ENCODE data around the gene WWOX. TPM values are rescaled to one million over a fixed set of nuclear protein-coding genes. Genes with fewer than 3 reads are reported as not detected.

Gene WWOX
- total and polyA plus RNA-seq, 2 of the 13 experiments (the other 11 are each of a cell fraction or from before 2014, with no cell fraction given), result 9.1 to 37.4 TPM

DNA sequence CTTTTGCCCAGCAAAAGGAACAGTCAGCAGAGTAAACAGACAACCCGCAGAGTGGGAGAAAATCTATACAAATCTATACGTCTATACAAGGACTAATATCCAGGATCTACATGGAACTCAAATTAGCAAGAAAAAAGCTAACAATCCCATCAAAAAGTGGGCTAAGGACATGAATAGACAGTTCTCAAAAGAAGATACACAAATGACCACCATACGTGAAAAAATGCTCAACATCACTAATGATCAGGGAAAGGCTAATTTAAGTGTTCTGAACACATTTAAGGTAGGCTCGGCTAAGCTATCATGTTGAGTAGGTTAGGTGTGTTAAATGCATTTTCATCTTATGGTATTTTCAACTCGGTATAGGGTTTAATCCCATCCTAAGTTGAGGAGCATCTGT is 598.0 kb downstream of the WWOX start (continued):
- TF ChIP-seq, protein P1, sequence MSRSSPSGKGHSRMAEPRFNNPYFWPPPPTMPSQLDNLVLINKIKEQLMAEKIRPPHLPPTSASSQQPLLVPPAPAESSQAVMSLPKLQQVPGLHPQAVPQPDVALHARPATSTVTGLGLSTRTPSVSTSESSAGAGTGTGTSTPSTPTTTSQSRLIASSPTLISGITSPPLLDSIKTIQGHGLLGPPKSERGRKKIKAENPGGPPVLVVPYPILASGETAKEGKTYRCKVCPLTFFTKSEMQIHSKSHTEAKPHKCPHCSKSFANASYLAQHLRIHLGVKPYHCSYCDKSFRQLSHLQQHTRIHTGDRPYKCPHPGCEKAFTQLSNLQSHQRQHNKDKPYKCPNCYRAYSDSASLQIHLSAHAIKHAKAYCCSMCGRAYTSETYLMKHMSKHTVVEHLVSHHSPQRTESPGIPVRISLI (CRISPR knock-in tag; IDR thresholded peaks at IDR 0.05; ENCODE audit: borderline replicate concordance), result no peak
- no peak for TF ChIP-seq ZMAT3 (CRISPR knock-in tag; conservative IDR thresholded peaks at IDR 0.05)

DNA sequence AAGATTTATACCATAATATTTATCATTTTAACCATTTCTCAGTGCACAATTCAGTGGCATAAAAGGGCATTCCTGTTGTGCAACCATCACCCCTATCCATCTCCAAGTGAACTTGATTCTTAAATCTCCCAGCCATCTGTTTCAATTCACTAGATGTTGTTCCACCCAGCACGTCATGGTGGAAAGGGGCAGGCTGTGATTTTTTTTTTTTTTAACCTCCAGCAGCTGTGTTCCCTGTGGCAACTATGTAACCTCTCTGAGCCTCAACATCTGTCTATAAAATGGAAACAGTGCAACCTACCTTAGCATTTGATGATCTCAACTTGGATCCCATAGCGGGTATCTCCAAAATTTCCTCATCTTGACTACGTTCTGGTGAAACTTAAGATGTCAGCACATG is 604.5 kb downstream of the WWOX start:
- in situ Hi-C loops (cut with HindIII; ENCODE audit: extremely low pct_ligation_motif_present, low pct_unique_long_range_greater_than_20kb), result loop anchor here (10.0 kb wide), 1 partner anchor 341 kb away; no protein-coding TSS in a partner anchor
- TF ChIP-seq SRSF1 (optimal IDR thresholded peaks at IDR 0.05; ENCODE audit: low read depth, low read length) (no peak), POGK (CRISPR knock-in tag; conservative IDR thresholded peaks at IDR 0.05) (no peak), ARHGAP35 (CRISPR knock-in tag; IDR thresholded peaks at IDR 0.05; ENCODE audit: borderline replicate concordance) (no peak), ZMAT5 (CRISPR knock-in tag; IDR thresholded peaks at IDR 0.05; ENCODE audit: borderline replicate concordance, low read depth) (no peak), ZNF816 (CRISPR knock-in tag; IDR thresholded peaks at IDR 0.05; ENCODE audit: borderline replicate concordance) (no peak), ZBTB21 (CRISPR knock-in tag; IDR thresholded peaks at IDR 0.05) (no peak), KLF11 (CRISPR knock-in tag; IDR thresholded peaks at IDR 0.05) (no peak), ZNF484 (CRISPR knock-in tag; IDR thresholded peaks at IDR 0.05; ENCODE audit: borderline replicate concordance, low read depth) (no peak), DNMT3B (CRISPR knock-in tag; conservative IDR thresholded peaks at IDR 0.05) (no peak), FOXO4 (CRISPR knock-in tag; conservative IDR thresholded peaks at IDR 0.05) (no peak), NFIC (IDR thresholded peaks at IDR 0.05; ENCODE audit: low read length) (no peak), RELA (CRISPR knock-in tag; IDR thresholded peaks at IDR 0.05) (no peak), SOX5 (CRISPR knock-in tag; IDR thresholded peaks at IDR 0.05; ENCODE audit: borderline replicate concordance) (no peak), ZNF772 (CRISPR knock-in tag; IDR thresholded peaks at IDR 0.05) (no peak), KDM6A (CRISPR knock-in tag; IDR thresholded peaks at IDR 0.05; ENCODE audit: low read depth) (no peak)

More for the DNA sequence above, 604.5 kb downstream of the WWOX start:
- BruUV-seq (replicated peaks), result no TSS peak
- no peak for DNase-seq (ENCODE audit: low spot score)
- WGBS (ENCODE audit: low lambda C conversion rate), result 87% methylated on average over 3 of the region's 3 CpGs
- Histone ChIP-seq H4K20me1 (ENCODE audit: insufficient read depth, low read length) (no peaks in the 10 kb centered on the region), H3K4me1 (ENCODE audit: insufficient read depth, low read length) (peaks cover 20% of the 10 kb centered on the region), H3K9ac (ENCODE audit: insufficient read depth, low read depth, low read length) (no peak overlapping the region), H3K9me3 (ENCODE audit: low read length) (no peaks in the 10 kb centered on the region), H3K4me2 (ENCODE audit: low read depth, low read length) (no peak overlapping the region), H3K36me3 (replicated peaks in 1 of 2; ENCODE audit: control insufficient read depth in 1 of 2, insufficient read depth in 2 of 2, low read length in 2 of 2) (no peaks in the 10 kb centered on the region), H2AFZ (ENCODE audit: low read length) (no peak overlapping the region), H3K27ac (ENCODE audit: extremely low read length, insufficient read depth, low read length) (no peak overlapping the region), H3K79me2 (ENCODE audit: insufficient read depth, low read length) (no peaks in the 10 kb centered on the region), H3K4me3 (replicated peaks in 1 of 3; ENCODE audit: insufficient read depth in 1 of 3, low read depth in 2 of 3, low read length in 3 of 3) (no peak overlapping the region), H3K27me3 (ENCODE audit: control insufficient read depth in 1 of 2, insufficient read depth in 2 of 2, low read length in 2 of 2) (no peaks in the 10 kb centered on the region)
- intact Hi-C loops (cut with micrococcal nuclease; ENCODE audit: unreplicated experiment), result loop anchor here (2.0 kb wide), 1 partner anchor 557 kb away; no protein-coding TSS in a partner anchor
- ChIA-PET POLR2A (no interaction called here), CTCF (ENCODE audit: low intra/inter-chr PET ratio, low total read pairs) (no interaction called here)
- no peak for FAIRE-seq
- ATAC-seq, result no peak
